ENCODE results near the gene TNFRSF12A.

The TNFRSF12A gene, protein sequence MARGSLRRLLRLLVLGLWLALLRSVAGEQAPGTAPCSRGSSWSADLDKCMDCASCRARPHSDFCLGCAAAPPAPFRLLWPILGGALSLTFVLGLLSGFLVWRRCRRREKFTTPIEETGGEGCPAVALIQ

DNA sequence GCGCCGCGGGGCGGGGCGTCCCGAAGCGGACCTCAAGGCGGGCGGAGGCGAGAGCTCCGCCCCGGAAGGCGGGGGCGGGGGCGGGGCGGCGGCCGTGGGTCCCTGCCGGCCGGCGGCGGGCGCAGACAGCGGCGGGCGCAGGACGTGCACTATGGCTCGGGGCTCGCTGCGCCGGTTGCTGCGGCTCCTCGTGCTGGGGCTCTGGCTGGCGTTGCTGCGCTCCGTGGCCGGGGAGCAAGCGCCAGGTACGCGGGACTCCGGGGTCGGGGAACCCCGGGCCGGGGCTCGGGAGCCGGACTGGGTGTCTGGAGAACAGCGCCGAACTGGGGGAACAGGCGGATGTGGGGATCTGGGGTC is at the start of gene TNFRSF12A:
TNFRSF12A (plus strand) TSS at position 122 of the 357 bp plus-strand sequence; CDS start at position 152, 30 bp downstream.
- Mint-ChIP-seq H3K9me3 (no peaks in the 10 kb centered on the region), H3K4me1 (peaks cover 53% of the 10 kb centered on the region), H3K27ac (peak within 1 kb of the TSS; percentile 83), H3K27me3 (peaks cover 23% of the 10 kb centered on the region), H3K36me3 (no peaks in the 10 kb centered on the region), H3K4me3 (peak within 1 kb of the TSS; percentile 84)
- ATAC-seq, result peak; percentile 42

DNA sequence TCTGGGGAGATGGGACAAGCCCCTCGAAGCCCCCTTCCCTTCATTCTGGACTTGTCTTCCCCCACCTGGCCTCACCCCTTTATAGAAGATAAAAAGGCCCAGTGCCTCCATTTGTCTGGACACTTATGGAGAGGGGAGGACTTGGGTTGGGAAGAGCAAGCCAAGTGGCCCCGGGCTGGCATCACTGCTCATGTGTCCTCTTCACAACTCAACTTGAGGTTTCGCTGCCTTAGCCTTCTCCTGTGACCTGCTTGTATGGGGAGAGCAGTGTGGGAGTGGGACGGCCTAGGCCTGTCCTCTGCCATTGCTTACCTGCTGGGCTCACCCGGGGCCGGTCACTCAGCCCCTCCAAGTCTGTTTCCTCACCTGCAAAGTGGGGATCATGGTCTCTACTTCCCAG is 49.6 kb upstream of the TNFRSF12A start:
- Mint-ChIP-seq H3K27ac (no peak overlapping the region), H3K27me3 (peaks cover 40% of the 10 kb centered on the region), H3K4me3 (peak overlapping the region; percentile 68), H3K4me1 (peaks cover 34% of the 10 kb centered on the region), H3K9me3 (no peaks in the 10 kb centered on the region), H3K36me3 (peaks cover 11% of the 10 kb centered on the region)
- no peak for ATAC-seq

DNA sequence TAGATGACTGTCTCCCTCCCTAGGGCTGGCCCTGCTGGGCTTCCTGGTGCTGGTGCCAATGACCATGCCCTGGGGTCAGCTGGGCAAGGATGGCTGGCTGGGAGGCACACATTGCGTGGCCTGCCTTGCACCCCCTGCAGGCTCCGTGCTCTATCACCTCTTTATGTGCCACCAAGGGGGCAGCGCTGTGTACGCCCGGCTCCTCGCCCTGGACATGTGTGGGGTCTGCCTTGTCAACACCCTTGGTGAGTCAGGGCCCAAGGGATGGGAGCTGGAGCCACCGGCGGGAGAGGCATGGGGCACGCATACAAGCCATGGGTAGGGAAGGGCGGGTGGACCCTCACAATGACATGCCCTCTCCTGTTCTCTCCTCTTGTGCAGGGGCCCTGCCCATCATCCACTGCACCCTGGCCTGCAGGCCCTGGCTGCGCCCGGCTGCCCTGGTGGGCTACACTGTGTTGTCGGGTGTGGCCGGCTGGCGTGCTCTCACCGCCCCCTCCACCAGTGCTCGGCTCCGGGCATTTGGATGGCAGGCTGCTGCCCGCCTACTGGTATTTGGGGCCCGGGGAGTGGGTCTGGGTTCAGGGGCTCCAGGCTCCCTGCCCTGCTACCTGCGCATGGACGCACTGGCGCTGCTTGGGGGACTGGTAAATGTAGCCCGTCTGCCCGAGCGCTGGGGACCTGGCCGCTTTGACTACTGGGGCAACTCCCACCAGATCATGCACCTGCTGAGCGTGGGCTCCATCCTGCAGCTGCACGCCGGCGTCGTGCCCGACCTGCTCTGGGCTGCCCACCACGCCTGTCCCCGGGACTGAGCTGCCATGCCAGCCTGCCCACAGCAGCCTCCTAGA is 48.8 kb upstream of the TNFRSF12A start:
- Mint-ChIP-seq H3K9me3 (no peaks in the 10 kb centered on the region), H3K27me3 (peaks cover 40% of the 10 kb centered on the region), H3K27ac (no peak overlapping the region), H3K36me3 (peaks cover 11% of the 10 kb centered on the region), H3K4me3 (peak overlapping the region; percentile 68), H3K4me1 (peaks cover 33% of the 10 kb centered on the region)
- ATAC-seq, result no peak

DNA sequence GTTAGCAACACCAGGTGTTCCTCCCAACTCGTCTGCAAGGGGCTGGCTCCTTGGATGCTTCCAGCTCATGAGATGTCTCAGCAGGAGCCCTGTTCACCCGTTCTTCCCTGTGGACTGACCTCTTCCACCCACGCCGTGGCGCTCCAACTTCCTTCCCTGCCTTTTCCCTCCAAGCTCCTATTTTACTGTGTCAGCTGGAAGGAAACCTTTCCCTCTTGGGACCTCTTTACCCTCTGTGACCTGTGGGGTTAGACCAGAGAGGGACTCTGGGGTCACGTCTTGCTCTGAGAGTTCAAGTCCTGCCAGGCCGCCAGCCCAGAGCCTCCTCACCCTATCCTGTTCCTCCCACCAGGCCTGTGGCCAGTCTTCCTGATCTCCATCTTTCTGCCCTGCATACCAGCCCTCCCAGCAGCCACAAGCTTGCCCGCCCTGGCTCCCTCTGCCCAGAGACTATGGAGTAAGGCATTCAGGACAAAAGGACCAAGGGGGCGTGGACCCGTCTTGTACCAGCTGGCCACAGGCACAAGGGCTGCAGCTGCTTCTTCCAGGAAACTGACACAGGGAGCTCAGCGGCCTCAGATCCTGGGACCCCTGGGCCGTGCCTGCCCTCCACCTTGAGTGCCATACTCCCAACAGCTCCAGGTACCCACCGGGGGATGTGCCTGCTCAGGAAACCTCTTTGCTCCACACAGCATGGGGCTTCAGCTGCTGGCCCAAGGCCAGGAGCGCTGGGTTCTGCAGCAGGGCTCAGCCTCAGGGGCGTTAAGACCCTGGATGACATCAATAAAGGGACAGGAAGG is 48.0 kb upstream of the TNFRSF12A start:
- Mint-ChIP-seq H3K27ac (no peak overlapping the region), H3K9me3 (no peaks in the 10 kb centered on the region)

DNA sequence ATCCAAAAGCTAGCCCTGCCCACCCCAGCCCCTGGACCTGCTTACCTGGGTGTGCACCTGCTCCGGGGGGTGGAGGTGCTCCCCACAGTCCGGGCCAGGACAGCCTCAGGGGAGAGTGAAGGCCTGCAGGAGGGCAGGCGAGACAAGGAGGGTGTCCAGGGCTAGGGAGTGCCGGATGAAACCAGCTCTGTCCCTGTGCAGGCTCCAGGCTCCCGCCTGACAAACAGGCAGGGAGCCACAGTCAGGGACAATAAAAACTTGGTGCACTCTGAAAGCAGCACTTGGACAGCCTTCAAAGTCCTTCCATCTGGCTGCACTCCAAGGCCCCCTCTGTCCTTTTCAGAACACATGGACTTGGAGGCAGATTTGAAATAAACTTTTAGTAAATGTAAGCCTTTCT is 47.1 kb upstream of the TNFRSF12A start:
- H3K9me3 Mint-ChIP-seq, result no peaks in the 10 kb centered on the region
- no peak overlapping the region for H3K4me3 Mint-ChIP-seq
- H3K27ac Mint-ChIP-seq, result no peak overlapping the region
- peaks cover 11% of the 10 kb centered on the region for H3K36me3 Mint-ChIP-seq
- H3K4me1 Mint-ChIP-seq, result peaks cover 28% of the 10 kb centered on the region
- peaks cover 40% of the 10 kb centered on the region for H3K27me3 Mint-ChIP-seq
- ATAC-seq, result no peak

More for the DNA sequence above, 48.0 kb upstream of the TNFRSF12A start:
- Mint-ChIP-seq H3K4me1 (peaks cover 33% of the 10 kb centered on the region), H3K36me3 (peaks cover 11% of the 10 kb centered on the region), H3K27me3 (peaks cover 40% of the 10 kb centered on the region), H3K4me3 (no peak overlapping the region)
- ATAC-seq, result no peak

DNA sequence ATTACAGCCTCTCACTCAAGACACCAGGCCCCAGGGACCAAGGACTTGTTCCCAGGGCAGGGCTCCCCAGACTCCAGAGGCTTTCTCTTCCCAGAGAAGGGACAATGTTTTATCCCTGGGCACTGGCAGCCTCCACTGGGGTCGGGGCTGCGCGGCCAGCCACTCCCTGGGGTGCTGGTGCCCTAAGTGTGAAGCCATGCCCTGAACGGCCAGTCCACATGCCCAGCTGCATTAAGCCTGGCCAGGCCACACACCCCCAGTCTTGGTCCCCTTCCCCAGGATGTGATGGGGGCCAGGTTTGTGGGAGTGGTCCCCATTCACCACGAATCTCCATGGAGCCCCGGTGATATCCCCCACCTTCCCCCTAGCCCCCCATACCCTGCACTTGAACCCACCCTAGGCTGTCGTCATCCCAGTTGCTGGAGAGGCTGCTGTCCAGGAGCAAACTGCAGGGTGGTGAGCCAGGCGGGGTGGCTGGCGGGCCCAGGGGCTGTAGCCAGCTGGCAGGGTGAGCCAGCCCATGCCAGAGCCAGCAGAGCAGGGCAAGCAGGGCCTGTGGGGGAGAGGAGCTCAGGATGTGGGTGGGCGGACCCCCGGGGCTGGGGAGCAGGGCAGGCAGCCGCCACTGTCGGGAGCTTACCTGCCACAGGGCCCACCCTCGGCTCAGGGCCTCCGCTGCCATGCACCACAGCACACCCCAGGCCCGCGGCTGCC is 46.4 kb upstream of the TNFRSF12A start:
- Mint-ChIP-seq H3K36me3 (peaks cover 11% of the 10 kb centered on the region), H3K9me3 (no peaks in the 10 kb centered on the region), H3K27ac (no peak overlapping the region), H3K4me1 (peaks cover 21% of the 10 kb centered on the region), H3K4me3 (no peak overlapping the region), H3K27me3 (peaks cover 36% of the 10 kb centered on the region)
- no peak for ATAC-seq

DNA sequence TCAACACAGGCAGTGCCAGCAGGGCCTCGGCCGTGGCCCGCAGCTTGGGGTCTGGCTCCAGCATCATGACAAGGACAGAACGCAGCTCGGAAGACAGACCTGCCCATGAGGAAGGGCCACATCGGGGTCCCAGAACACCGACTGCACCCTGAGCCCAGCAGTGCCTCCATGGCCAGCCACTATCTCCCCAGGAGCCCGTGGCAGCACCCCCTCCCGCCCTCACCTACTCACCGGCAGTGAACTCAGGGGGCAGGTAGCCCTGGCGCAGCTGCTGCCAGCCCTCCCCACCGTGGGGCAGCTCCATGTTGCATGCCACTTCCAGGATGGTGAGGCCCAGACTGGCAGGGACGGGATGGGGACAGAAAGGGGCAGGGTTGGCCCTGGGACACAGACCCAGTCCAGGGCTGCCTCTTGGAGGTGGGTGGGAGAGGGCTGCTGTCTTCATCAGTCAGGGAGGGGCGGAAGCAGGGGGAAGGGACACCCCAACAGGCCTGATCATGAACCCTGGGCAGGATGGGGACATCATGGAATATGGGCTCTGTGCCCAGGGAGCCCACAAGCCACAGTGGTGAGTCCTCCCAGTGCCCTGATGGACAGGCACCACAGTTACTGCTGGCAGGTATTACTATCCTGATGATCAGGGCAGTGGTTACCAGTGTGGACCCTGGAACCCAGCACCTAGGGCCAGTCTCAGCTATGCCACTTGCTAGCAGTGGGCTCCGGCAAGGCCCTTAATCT is 45.7 kb upstream of the TNFRSF12A start:
- H3K36me3 Mint-ChIP-seq, result peaks cover 11% of the 10 kb centered on the region
- no peak overlapping the region for H3K27ac Mint-ChIP-seq
- H3K9me3 Mint-ChIP-seq, result no peaks in the 10 kb centered on the region
- H3K4me1 Mint-ChIP-seq, result peaks cover 21% of the 10 kb centered on the region
- no peak for ATAC-seq
- H3K4me3 Mint-ChIP-seq, result no peak overlapping the region
- H3K27me3 Mint-ChIP-seq, result peaks cover 40% of the 10 kb centered on the region

DNA sequence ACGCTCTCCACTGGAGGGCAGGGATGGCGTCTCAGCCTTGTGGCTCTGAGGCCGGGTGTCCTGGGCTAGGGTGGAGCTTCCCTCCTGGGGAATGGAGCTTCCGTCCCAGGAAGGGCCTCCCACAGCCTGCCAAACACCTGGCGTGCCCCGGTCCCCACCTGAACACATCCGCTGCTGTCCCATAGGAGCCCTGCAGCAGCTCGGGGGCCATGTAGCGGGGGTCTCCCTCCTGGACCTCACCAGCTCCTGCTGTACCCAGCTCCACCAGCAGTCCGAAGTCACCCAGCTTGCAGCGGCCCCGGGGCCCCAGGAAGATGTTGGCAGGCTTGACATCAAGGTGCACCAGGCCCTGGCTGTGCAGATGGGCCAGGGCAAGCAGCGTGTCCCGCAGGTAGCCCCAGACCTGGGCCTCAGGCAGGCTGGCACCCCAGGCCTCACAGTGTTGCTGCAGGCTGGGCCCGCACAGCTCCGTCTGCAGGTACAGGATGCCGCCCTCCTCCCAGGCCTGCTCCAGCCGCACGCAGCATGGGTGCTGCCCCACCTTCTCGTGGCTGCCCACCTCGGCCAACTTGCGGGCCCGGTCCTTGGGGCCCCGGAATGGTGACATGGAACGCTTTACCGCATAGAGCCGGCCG is 44.9 kb upstream of the TNFRSF12A start:
- H3K27ac Mint-ChIP-seq, result no peak overlapping the region
- ATAC-seq, result no peak
- H3K9me3 Mint-ChIP-seq, result no peaks in the 10 kb centered on the region
- H3K4me3 Mint-ChIP-seq, result no peak overlapping the region
- H3K27me3 Mint-ChIP-seq, result peaks cover 45% of the 10 kb centered on the region
- peaks cover 11% of the 10 kb centered on the region for H3K36me3 Mint-ChIP-seq
- H3K4me1 Mint-ChIP-seq, result peaks cover 24% of the 10 kb centered on the region

DNA sequence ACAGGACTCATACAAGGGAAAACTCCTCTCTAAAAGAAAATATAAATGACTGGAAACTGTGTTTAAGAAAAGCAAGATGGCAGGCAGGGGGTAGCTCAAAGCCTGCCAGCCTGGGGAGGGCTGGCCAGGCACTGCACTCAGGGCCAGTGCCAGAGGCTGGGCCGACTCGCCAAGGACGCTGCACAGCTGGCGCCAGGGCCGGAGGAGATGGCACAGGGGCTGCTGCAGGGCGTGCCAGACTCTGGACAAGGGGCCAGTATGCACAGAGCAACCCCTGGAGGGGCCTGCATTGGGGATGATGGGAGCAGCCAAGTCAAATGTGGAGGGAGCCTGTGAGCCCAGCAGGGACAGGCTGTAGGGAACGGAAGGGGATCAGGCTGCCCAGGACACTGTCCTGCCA is 44.0 kb upstream of the TNFRSF12A start:
- no peaks in the 10 kb centered on the region for H3K9me3 Mint-ChIP-seq
- no peak overlapping the region for H3K27ac Mint-ChIP-seq
- peaks cover 15% of the 10 kb centered on the region for H3K4me1 Mint-ChIP-seq
- no peak overlapping the region for H3K4me3 Mint-ChIP-seq
- H3K27me3 Mint-ChIP-seq, result peaks cover 37% of the 10 kb centered on the region
- no peak for ATAC-seq
- peaks cover 11% of the 10 kb centered on the region for H3K36me3 Mint-ChIP-seq

DNA sequence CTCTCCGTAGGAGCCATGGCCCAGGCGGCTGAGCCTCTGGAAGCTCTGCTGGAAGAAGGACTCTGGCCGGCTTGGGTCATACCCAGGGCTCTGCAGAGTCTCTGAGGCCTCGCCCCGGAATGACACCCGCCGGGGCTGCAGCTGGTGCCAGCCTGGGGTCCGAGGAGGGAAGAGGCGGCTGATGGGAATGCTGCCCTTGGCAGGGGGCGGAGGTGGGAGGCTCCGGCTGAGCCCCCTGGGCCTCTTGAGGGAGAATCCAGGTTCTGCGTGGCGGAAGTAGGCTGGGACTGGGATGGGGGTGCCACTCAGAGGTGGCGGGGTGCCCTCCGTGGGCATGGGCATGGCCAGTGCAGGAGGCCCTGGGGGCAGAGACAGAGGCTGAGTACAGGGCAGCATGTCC is 43.5 kb upstream of the TNFRSF12A start:
- Mint-ChIP-seq H3K36me3 (peaks cover 11% of the 10 kb centered on the region), H3K27ac (no peak overlapping the region), H3K4me3 (no peak overlapping the region), H3K4me1 (peaks cover 13% of the 10 kb centered on the region), H3K9me3 (no peaks in the 10 kb centered on the region), H3K27me3 (peaks cover 32% of the 10 kb centered on the region)
- no peak for ATAC-seq

DNA sequence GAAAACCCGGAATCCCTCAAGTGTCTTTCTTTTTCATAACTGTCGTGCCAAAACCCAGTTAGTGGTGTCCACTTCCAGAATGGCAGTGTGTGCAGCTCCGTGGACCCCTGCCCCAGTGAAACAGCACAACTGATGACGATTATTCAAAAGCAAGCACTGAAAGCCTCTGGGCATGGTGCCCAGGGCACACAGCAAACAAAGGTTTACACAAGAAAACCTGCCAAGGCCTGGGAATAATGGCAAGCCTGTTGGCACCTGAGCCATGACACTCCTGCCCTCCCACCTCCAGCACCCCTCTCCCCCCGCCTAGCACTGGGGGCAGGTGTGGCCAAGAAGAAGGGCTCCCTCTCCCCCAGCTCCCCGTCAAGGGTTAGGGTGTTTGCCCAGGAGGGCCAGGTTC is 42.7 kb upstream of the TNFRSF12A start:
- no peaks in the 10 kb centered on the region for H3K9me3 Mint-ChIP-seq
- peaks cover 10% of the 10 kb centered on the region for H3K4me1 Mint-ChIP-seq
- peaks cover 4% of the 10 kb centered on the region for H3K36me3 Mint-ChIP-seq
- H3K27me3 Mint-ChIP-seq, result peaks cover 24% of the 10 kb centered on the region
- H3K4me3 Mint-ChIP-seq, result no peak overlapping the region
- ATAC-seq, result no peak
- H3K27ac Mint-ChIP-seq, result no peak overlapping the region

DNA sequence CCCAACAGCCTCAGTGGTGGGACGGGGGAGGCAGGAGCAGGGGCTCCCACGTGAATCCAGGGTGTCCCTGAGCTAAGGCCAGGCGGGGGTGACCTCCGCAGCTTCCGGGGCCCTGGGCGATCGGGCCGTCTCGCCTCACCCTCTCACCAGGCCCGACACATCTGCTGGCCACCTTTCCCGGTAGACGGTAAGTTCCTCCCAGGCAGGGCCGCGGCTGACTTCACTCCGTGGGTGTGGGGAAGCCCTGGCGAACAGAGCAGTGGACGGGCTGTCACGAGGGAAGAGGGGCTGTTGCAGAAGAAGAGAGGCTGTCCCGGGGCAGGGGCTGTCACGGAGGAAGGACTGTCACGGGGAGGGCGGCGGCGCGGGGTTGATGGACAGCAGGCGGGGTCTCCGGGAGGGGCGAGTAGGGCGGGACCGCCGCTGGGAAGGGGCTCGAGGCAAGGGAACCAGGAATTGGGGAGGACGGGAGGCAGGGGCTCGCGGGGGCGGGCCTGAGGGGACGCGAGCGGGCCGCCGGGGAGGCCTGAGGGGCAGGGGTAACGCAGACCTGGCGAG is 40.4 kb upstream of the TNFRSF12A start:
- Mint-ChIP-seq H3K27me3 (peaks cover 17% of the 10 kb centered on the region), H3K4me1 (peaks cover 23% of the 10 kb centered on the region), H3K4me3 (peak overlapping the region; percentile 89), H3K36me3 (no peaks in the 10 kb centered on the region), H3K9me3 (no peaks in the 10 kb centered on the region), H3K27ac (peak overlapping the region; percentile 88)
- ATAC-seq, result no peak

DNA sequence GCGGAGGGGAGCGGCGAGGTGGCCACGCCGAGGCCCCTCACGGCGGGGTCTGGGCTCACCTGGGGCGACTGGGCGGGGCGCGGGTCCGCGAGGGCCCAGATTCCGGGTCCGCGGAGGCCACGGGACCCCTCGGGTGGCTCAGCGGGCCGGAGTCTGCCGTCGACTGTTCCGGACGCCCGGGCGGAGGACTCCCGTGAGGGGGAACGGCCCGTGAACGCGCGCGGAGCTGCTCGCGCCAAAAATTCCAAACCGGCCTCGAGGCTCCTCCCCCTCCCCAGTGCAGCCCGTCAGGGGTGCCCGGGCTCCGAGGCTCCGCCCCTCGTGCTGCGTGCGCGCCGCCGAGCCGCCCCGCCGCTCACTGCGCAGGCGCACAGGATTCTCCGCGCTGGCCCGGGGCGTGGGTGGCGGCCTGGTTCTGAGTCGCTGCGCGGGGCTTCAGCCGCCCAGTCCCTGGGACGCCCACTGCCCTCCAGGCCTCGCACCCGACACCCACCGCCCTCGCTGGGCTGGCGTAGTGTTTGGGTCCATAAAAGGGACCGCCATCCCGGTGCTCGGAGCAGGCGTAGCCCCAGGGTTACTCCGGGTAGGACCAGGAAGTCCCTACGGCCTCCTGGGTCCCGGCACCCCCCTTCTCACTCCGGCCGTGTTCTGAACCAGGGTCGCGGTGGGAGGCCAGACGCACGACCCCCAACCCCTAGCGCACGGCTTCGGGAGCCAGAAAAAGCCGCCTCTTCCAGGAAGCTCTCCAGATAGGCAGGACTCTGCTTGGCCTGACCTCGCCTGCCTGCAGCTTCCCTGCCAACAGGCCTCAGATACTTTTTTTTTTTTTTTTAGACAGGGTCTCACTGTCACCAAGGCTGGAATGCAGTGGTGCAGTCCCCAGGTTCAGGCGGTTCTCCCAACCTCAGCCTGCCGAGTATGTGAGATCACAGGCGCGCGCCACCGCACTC is 39.7 kb upstream of the TNFRSF12A start, which contains the start of gene PKMYT1:
PKMYT1 (minus strand) TSS at position 220 of the 950 bp plus-strand sequence. CDS start 789 bp downstream, outside the sequence.
- no peaks in the 10 kb centered on the region for H3K9me3 Mint-ChIP-seq
- peaks cover 17% of the 10 kb centered on the region for H3K27me3 Mint-ChIP-seq

More for the DNA sequence above, 39.7 kb upstream of the TNFRSF12A start, which contains the start of gene PKMYT1:
- Mint-ChIP-seq H3K4me3 (peak within 1 kb of the TSS; percentile 89), H3K4me1 (peaks cover 23% of the 10 kb centered on the region), H3K36me3 (no peaks in the 10 kb centered on the region), H3K27ac (peak within 1 kb of the TSS; percentile 88)
- ATAC-seq, result peak; percentile 91
